Astrocyte (in vitro differentiated cells and primary cell): ENCODE results near the gene KRT6C. TPM values are rescaled to one million over a fixed set of nuclear protein-coding genes. Genes with fewer than 3 reads are reported as not detected.

ENCODE experiments used
- DNase-seq: peaks from one replicate; pipeline ENCODE4 v3.0.0-alpha.2; 2010; ENCODE audit warnings: low read depth
- FAIRE-seq: peaks from 2 replicates; lab custom pipeline; 2011; peaks lifted over from hg19 to GRCh38; lab: Jason Lieb, UNC
- H2AFZ ChIP-seq: 2 replicates; pipeline ENCODE4 v1.6.0; 2012; ENCODE audit warnings: low read depth, low read length, inconsistent platforms
- H3K27ac ChIP-seq: 2 replicates; pipeline ENCODE4 v1.5.1; 2011; ENCODE audit warnings: low read depth, low read length, inconsistent platforms
- H3K27me3 ChIP-seq: 2 replicates; pipeline ENCODE4 v1.6.0; 2011; ENCODE audit warnings: low read length, inconsistent platforms; ENCODE audit not compliant: insufficient read depth
- H3K36me3 ChIP-seq: 2 replicates; pipeline ENCODE4 v1.5.1; 2011; ENCODE audit warnings: low read length, inconsistent platforms; ENCODE audit not compliant: insufficient read depth
- H3K4me1 ChIP-seq: 2 replicates; pipeline ENCODE4 v1.5.1; 2011; ENCODE audit warnings: low read length, inconsistent platforms; ENCODE audit not compliant: insufficient read depth
- H3K4me2 ChIP-seq: 2 replicates; pipeline ENCODE4 v1.6.0; 2012; ENCODE audit warnings: low read length, inconsistent platforms
- H3K4me3 ChIP-seq: 2 replicates; pipeline ENCODE4 v1.5.1; 2011; ENCODE audit warnings: low read depth, mild to moderate bottlenecking, low read length, inconsistent platforms; ENCODE audit not compliant: insufficient read depth
- H3K79me2 ChIP-seq: 2 replicates; pipeline ENCODE4 v1.6.0; 2012; ENCODE audit warnings: mild to moderate bottlenecking, low read length, inconsistent platforms; ENCODE audit not compliant: insufficient read depth
- H3K9ac ChIP-seq: 2 replicates; pipeline ENCODE4 v1.6.0; 2012; ENCODE audit warnings: mild to moderate bottlenecking, low read length, inconsistent platforms
- H3K9me3 ChIP-seq: 2 replicates; pipeline ENCODE4 v1.5.1; 2012; ENCODE audit warnings: low read depth, mild to moderate bottlenecking, low read length, inconsistent platforms; ENCODE audit not compliant: insufficient read depth
- H4K20me1 ChIP-seq: 2 replicates; pipeline ENCODE4 v1.6.0; 2012; ENCODE audit warnings: low read length, inconsistent platforms; ENCODE audit not compliant: insufficient read depth
- H3K27ac Mint-ChIP-seq: one replicate; pipeline ENCODE4 v1.8.0; 2021; ENCODE audit warnings: mild to moderate bottlenecking, mixed read lengths; ENCODE audit not compliant: unreplicated experiment
- H3K27me3 Mint-ChIP-seq: one replicate; pipeline ENCODE4 v1.8.0; 2021; ENCODE audit warnings: low read depth, mixed read lengths; ENCODE audit not compliant: unreplicated experiment
- H3K36me3 Mint-ChIP-seq: one replicate; pipeline ENCODE4 v1.8.0; 2021; ENCODE audit warnings: low read depth, mixed read lengths; ENCODE audit not compliant: unreplicated experiment
- H3K4me1 Mint-ChIP-seq: one replicate; pipeline ENCODE4 v1.8.0; 2021; ENCODE audit warnings: low read depth, mixed read lengths; ENCODE audit not compliant: unreplicated experiment
- H3K4me3 Mint-ChIP-seq: one replicate; pipeline ENCODE4 v1.8.0; 2021; ENCODE audit warnings: mild to moderate bottlenecking, moderate library complexity, mixed read lengths; ENCODE audit not compliant: unreplicated experiment
- H3K9me3 Mint-ChIP-seq: one replicate; pipeline ENCODE4 v1.8.0; 2021; ENCODE audit warnings: mild to moderate bottlenecking, mixed read lengths; ENCODE audit not compliant: unreplicated experiment
- CTCF ChIP-seq: IDR thresholded peaks from 2 replicates; pipeline ENCODE4 v1.5.1; 2011; ENCODE audit warnings: low read depth, mild to moderate bottlenecking, inconsistent platforms, low read length, moderate library complexity; ENCODE audit not compliant: insufficient read depth
- EZH2 ChIP-seq: IDR thresholded peaks from 2 replicates; pipeline ENCODE4 v1.6.1; 2012; ENCODE audit warnings: mild to moderate bottlenecking, low read length, inconsistent platforms; ENCODE audit not compliant: insufficient read depth
- total RNA-seq: library from RNA; stranded (reverse); gene quantifications from 2 replicates; pipeline ENCODE4 v1.2.1, GENCODE V29; 2021

Gene KRT6C
- total RNA-seq, 1 donor from 2014 or later = not detected

GRCh38 chr12:52427083-52427482 is 46.5 kb downstream of the KRT6C start:
- H3K36me3 ChIP-seq = no peaks in the 10 kb centered on the region
- H3K27ac Mint-ChIP-seq = no peak overlapping the region
- peaks cover 30% of the 10 kb centered on the region for H3K27me3 ChIP-seq
- peaks cover 4% of the 10 kb centered on the region for H3K4me1 Mint-ChIP-seq
- H3K4me3 Mint-ChIP-seq = no peak overlapping the region
- H3K9me3 Mint-ChIP-seq = peaks cover 6% of the 10 kb centered on the region
- TF ChIP-seq CTCF = no peak
- TF ChIP-seq EZH2 = no peak
- H3K4me2 ChIP-seq = no peak overlapping the region
- H3K4me1 ChIP-seq = no peaks in the 10 kb centered on the region
- H2AFZ ChIP-seq = no peak overlapping the region
- no peak overlapping the region for H3K9ac ChIP-seq
- no peaks in the 10 kb centered on the region for H4K20me1 ChIP-seq
- no peaks in the 10 kb centered on the region for H3K9me3 ChIP-seq
- H3K27me3 Mint-ChIP-seq = peaks cover 57% of the 10 kb centered on the region
- no peak overlapping the region for H3K27ac ChIP-seq
- H3K79me2 ChIP-seq = no peaks in the 10 kb centered on the region
- no peak for DNase-seq
- FAIRE-seq = no peak
- H3K36me3 Mint-ChIP-seq = peaks cover 3% of the 10 kb centered on the region
- no peak overlapping the region for H3K4me3 ChIP-seq

DNA sequence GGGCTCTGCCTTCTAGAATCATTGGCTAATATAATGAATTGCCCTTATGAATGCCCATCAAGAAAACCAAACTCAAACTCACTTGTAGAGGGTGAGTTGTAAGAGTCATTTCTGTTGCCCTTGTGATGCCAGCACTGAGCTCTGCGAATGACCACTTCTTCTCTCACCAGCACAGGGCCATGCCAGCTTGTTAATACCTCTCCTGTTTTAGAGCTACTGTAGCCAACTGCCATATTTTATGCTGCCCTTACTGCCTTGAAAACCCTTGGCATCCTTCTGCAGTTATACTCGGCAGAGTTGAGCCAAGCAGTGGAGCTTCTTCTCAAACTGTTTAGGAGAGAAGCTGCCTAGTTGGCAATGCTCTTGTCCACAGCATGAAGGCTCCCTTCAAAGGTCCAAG is 47.6 kb downstream of the KRT6C start:
- no peaks in the 10 kb centered on the region for H3K4me1 ChIP-seq
- DNase-seq (no peak), FAIRE-seq (no peak)
- TF ChIP-seq EZH2 (no peak), CTCF (no peak)
- no peak overlapping the region for H2AFZ ChIP-seq
- no peaks in the 10 kb centered on the region for H3K79me2 ChIP-seq
- H3K4me3 ChIP-seq = no peak overlapping the region
- Mint-ChIP-seq H3K9me3 (peaks cover 6% of the 10 kb centered on the region), H3K27ac (no peak overlapping the region), H3K4me1 (peaks cover 6% of the 10 kb centered on the region), H3K4me3 (no peak overlapping the region), H3K36me3 (peaks cover 3% of the 10 kb centered on the region), H3K27me3 (peaks cover 52% of the 10 kb centered on the region)
- no peaks in the 10 kb centered on the region for H3K9me3 ChIP-seq
- H4K20me1 ChIP-seq = no peaks in the 10 kb centered on the region
- H3K36me3 ChIP-seq = no peaks in the 10 kb centered on the region
- H3K27me3 ChIP-seq = peaks cover 26% of the 10 kb centered on the region
- no peak overlapping the region for H3K4me2 ChIP-seq
- H3K9ac ChIP-seq = no peak overlapping the region
- no peak overlapping the region for H3K27ac ChIP-seq

- Histone ChIP-seq H3K9ac (no peak overlapping the region), H3K4me2 (no peak overlapping the region), H2AFZ (no peak overlapping the region), H3K79me2 (no peaks in the 10 kb centered on the region), H3K4me3 (no peak overlapping the region), H4K20me1 (no peaks in the 10 kb centered on the region), H3K27ac (no peak overlapping the region), H3K27me3 (peaks cover 26% of the 10 kb centered on the region), H3K4me1 (no peaks in the 10 kb centered on the region), H3K9me3 (no peaks in the 10 kb centered on the region), H3K36me3 (no peaks in the 10 kb centered on the region)
- Mint-ChIP-seq H3K36me3 (peaks cover 3% of the 10 kb centered on the region), H3K4me3 (no peak overlapping the region), H3K4me1 (peaks cover 8% of the 10 kb centered on the region), H3K27ac (no peak overlapping the region), H3K27me3 (peaks cover 46% of the 10 kb centered on the region), H3K9me3 (peaks cover 6% of the 10 kb centered on the region)
- DNase-seq (no peak), FAIRE-seq (no peak)
- TF ChIP-seq EZH2 = no peak
- no peak for TF ChIP-seq CTCF
Measured at GRCh38 chr12:52425466-52425865, 48.1 kb downstream of the KRT6C start.
